Activated CD4-positive, alpha-beta T cell treated with anti-CD3 and anti-CD28 coated beads for 48 hours (primary cell): ENCODE measurements around the gene KRTAP10-9.
"Not testable (repeated sequence)": the region's sequence is repeated elsewhere in the genome, so short reads cannot be mapped to it uniquely, and the experiment has no call there.

ENCODE experiments used
- DNase-seq: peaks from one replicate; pipeline ENCODE4 v3.0.0-alpha.2; 2020

Gene KRTAP10-9

DNA sequence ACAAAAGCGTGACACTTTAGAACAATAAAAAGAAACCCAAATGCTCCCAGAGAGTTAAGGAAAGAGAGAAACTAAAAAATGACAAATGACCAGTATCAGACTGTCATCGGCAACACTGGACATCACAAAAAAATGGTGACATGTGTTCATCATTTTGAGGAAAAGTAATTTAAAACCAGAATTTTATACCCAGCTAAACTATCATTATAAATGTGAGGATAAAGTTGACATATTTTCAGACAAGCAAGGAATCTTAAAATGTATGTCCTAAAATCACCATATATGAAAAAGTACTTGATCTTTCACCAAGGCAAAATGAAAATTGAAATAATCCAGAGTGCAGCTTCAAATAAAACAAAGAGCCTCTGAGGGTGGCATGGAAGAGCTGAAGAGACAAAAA is 18.0 kb downstream of the KRTAP10-9 start:
- DNase-seq: no peak

- not testable (repeated sequence) for DNase-seq
Observed at GRCh38 chr21:44646366-44647221, 19.7 kb downstream of the KRTAP10-9 start, which contains the start of gene KRTAP10-11. Gene KRTAP10-11, plus strand, starts transcription at chr21:44646414. Its CDS starts 45 bp downstream, at chr21:44646459.

DNA sequence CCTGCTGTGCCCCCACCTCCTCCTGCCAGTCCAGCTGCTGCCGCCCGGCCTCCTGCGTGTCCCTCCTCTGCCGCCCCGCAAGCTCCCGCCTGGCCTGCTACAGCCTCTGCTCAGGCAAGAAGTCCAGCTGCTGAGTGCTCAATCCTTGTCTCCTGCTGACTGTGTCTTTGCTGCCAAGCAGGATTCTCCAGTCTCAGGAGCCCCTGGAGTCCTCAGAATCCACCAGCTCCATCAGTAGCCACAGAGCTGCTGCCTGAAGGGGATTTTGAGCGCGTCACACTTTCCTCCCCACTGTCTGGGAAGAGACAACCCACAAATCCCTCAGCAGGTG is 20.3 kb downstream of the KRTAP10-9 start:
- no peak for DNase-seq

- DNase-seq: no peak
Observed at GRCh38 chr21:44648557-44649311, 21.8 kb downstream of the KRTAP10-9 start.

DNA sequence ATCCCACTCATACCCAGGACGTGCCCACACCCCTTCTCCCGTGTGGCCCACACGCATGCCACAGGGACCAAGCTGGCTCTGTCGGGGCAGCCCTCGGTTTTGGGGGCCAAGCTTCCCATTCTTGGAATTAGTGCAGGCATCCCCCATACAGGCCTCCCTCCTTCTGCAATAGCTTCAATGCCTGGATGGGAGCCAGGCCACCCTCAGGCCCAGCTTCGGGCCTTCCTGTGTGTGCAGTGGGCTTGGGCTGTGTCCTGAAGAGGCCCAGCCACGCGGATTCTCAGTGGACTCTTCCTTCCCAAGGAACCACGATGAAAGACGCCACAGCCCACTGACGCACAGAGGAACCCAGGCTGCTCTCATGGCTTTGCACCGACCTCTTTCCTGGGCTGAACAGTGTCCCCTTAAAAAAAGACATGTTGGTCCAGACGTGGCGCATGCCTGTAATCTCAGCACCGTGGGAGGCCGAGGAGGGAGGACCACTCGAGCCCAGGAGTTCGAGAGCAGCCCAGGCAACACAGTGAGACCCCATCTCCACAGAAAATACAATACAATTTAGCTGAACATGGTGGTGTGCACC is 22.7 kb downstream of the KRTAP10-9 start:
- DNase-seq: no peak

DNA sequence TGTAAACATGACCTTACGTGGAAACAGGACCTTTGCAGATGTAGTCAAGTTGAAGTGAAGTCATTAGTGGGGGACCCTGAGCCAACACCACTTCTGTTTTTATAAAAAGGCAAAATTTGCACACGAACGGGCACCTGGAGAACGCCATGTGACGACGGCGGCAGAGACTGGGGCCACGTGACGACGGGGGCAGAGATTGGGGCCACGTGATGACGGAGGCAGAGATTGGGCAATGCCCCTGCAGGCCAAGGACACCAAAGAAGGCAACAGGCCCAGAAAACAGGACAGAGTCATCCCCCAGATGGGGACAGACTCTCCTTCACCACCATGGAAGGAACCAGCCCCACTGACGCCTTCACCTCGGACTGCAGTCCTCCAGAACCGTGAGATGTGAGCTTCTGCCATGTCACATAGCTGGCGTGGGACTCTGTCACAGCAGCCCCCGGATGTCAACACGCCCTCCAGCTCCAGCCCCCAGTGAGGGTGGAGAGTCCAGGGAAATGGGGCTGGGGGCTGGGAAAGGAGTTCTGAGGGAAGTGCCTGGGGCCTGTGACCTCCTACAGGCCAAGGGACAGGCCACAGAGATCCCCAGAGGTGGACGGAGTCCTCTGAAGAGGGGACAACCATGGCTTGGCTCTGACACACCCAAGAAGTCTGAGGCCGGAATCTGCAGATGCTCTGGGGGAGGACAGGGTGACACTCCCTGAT is 23.5 kb downstream of the KRTAP10-9 start:
- DNase-seq: no peak

- no peak for DNase-seq
Observed at GRCh38 chr21:44650973-44651675, 24.2 kb downstream of the KRTAP10-9 start.

DNA sequence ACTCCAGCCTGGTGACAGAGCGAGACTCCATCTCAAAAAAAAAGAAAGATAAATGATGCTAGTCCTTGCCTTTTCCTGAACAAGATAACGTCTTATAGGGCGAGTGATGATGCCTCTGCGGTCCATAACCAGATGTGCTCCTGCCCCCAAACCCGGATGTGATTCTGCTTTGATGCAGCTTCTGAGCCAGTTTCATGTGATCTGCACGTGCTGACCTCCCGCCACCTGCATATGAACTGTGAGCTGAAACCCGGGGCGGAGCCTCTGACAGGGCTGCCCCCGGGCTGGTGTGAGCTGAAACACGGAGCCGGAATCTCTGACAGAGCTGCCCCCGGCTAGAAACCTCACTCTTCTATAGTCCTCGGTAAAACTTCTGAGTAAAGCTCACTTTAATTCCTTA is 26.2 kb downstream of the KRTAP10-9 start:
- no peak for DNase-seq

DNA sequence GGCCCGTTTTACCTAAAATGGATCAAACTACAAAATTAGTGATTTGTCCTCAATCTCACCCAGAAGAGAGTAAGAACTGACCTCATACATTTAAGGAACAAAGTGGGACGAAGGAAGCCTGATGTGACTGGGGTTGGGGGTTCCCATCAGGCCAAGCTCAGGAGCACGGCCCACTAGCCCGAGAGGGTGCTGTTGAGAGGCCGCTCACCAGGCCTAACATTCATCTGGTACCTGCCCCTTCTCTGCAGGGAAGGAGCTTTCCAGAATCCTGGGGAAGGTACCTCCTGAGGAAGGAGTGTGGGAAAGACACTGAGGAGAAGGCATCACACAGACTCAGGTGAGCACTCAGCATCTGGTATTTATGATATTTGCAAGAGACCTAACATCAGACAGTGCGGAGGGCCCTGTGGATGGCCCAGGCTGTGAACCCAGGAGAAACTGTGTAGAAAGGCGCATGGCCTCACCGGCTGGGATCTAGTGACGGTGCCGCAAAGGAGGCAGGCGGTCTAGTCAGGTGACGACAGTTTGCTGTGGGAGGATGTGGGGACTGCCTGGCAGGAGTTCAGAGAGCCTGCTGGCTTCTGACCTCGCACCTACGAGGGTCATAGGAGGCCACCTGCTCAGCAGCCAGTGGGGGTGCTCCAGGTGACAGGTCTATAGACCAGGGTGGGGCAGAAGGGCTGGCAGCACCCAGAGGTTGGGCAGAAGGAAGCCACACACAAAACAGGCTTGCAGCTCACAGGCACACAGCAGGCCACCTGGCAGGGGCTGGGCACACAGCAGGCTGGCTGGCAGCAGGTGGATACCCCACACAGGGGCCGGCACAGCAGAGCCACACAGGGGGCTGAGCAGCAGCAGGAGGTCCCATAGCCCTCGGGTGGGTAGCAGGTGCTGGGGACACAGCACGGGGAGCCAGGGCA is 27.0 kb downstream of the KRTAP10-9 start:
- DNase-seq: peak; percentile 16

DNA sequence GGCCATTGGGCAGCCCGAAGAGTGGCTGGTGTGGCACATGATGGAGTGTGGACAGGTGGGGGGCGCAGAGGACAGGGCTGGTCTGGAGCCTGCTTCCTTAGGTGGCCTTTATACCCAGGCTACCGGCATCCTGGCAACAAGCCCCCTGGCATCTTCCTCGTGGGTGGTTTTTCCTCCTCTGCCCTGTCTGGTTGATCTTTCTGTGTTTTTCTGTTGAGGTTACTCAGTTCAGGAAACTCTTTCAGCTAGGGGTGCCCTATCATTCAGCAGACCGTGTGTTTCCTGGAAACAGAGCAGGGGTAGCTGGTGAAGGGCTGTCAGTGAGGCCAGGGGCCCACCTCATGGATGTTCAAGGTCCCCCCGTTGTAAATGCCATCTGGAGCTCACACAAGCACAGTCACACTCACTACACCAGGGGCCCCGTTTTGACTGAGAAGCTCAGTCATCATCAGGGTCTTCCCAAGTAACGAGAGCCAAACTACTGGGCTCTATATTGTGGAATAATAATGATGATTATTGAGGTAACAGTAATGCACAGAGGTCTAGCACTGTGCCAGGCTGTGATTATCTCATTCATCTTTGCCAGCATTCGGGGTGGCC is 27.8 kb downstream of the KRTAP10-9 start, which contains the start of gene KRTAP12-4:
Gene KRTAP12-4 (minus strand): TSS at position 84 of the 600 bp plus-strand sequence. CDS start 45 bp downstream, at position 39.
- DNase-seq: no peak

DNA sequence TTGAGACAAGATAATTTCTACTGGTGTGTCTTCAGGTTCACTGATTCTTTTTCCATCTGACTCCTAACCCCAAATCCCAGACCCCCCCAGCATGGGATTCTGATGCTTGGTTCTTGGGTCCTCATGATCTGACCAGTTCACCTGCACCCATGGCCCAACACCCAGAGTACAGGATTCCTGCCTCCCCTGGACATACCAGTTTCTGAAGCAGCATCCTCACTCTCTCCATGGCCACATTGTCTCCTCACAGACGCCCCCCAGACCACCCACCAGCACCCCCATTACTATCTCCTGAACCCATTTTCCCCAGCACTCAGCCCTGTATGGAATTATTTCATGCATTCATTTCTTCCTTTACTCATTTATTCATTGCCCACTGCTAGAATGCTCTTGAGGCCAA is 30.0 kb downstream of the KRTAP10-9 start:
- no peak for DNase-seq

GRCh38 chr21:44657635-44658540 is 31.0 kb downstream of the KRTAP10-9 start, which contains the start of gene KRTAP12-3:
Gene KRTAP12-3, plus strand, starts transcription at chr21:44657932. Its CDS starts 48 bp downstream, at chr21:44657980.
- peak; percentile 17 for DNase-seq

- DNase-seq: no peak
Observed at GRCh38 chr21:44658541-44658910, 31.6 kb downstream of the KRTAP10-9 start.

- no peak for DNase-seq
Observed at GRCh38 chr21:44658913-44659595, 32.2 kb downstream of the KRTAP10-9 start.

DNA sequence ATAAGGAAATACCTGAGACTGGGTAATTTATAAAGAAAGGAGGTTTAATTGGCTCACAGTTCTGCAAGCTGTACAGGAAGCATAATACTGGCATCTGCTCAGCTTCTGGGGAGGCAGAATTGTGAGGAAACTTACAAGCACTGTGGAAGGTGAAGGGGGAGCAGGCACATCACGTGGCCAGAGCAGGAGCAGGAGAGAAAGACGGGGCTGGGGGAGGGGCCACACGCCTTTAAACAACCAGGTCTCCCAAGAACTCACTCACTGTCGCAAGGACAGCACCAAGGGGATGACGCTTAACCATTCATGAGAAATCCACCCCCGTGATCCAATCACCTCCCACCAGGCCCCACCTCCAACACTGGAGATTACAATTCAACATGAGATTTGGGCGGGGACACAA is 34.7 kb downstream of the KRTAP10-9 start:
- DNase-seq: not testable (repeated sequence)

DNA sequence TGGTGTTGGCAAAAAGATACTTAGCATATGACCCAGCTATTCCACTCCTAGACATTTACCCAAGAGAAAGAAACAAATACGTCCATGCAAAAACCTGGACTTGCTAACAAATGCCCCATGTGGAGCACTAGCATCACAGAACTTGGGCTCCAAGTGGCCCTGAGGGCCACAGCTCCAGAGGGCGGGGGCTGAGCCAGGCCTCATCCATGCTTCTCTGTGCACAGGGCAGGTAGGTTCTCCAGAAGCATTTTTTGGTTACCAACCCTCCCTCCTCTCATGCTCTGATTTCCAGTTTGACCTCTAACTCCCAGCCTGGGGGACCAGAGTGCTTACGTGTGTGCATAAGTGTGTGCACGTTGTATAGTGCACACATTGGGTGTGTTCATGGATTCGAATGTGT is 37.8 kb downstream of the KRTAP10-9 start:
- DNase-seq: no peak

- DNase-seq: no peak
Observed at GRCh38 chr21:44666401-44667320, 39.8 kb downstream of the KRTAP10-9 start, which contains the start of gene KRTAP12-2. Gene KRTAP12-2, minus strand, starts transcription at chr21:44666927. Its CDS starts 41 bp downstream, at chr21:44666886.

DNA sequence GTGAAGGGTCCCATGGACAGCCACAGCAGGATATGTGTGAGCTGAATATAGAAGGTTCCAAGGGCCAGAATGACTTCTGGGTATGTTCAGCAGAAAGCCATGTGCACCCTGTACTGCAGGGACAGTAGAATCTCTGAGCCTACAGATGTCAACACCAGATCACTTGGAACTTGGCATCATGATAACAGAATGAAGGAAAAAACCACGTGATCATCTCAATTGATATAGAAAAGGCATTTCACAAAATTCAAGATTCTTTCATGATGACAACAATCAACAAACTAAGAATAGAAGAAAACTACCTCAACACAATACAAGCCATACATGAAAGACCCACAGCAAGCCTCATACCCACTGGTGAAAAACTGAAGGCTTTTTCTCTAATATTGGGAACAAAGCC is 40.7 kb downstream of the KRTAP10-9 start:
- no peak for DNase-seq
